HG03354 (cell line): ENCODE results near the gene SLC23A2.

Source experiments
- ATAC-seq: cut with Tn5 transposase; IDR thresholded peaks from one replicate; pipeline ENCODE4 v1.9.1; 2021; ENCODE audit warnings: mild to moderate bottlenecking; ENCODE audit not compliant: unreplicated experiment, poor library complexity, severe bottlenecking

Gene SLC23A2

DNA sequence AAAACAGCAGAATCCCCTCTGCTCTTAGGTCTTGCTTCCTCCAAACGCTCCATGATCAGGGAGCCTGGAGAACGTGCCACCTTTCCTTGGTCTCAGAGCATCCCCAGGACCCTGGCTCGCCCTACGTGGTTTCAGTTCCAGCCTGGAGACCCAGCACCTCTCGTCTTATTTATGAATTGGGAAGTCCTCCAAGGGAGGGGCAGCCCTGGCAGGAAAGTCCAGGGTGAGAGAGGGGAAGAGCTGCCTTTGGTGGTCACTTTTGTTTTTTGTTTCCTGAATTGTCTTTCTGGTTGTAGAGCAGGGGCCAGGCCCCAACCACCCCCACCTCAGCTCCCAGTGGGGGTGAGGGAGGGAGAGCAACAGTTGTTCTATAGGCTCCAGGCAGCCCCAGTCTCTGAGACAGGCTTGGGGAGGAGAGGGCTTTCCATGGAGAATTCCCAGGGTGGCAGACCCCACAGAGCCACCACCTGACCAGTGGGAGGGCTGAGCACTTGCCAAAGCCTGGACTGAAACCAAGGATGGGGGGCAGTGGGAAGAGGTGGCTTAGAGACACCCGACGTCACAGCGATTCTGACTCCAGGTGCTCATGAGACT lies 190.8 kb downstream of the SLC23A2 start:
- ATAC-seq: no peak

DNA sequence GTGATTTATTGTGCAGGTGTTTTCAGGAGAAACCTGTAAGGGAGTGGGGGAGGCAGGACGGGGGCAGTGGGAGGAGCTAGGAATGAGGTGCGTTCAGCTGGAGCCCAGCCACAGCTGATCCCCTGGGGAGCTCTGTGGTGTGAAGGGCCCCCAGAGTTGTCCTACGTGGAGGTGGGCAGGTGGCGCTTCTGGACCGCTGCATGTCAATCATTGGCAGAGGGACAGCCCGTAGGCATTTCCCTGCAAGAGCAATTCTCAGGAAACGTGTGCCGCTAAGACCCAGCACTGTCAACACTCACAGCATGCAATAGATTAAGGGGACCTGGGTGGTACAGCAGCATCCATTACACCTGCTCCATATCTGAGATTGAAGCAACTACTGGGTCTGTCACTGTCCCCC lies 191.6 kb downstream of the SLC23A2 start:
- no peak for ATAC-seq

DNA sequence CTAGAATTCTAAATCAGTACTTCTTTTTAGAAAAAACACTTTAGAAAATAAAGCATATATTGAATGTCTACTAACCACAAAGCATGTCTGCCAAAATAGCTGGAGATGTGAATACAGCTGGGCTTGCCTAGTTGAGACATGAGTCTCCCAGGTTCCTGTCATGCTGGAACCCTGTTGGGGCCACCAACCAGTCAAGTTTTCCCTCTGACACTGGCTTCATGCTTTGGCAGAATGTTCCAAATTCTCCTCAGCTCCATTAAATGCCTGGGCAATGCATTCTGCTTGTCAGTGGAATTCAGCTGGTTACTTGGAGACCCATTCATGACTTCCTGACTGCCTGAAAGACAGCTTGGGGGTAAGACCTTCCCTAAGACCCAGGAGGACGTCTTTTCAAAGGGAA lies 192.4 kb downstream of the SLC23A2 start:
- no peak for ATAC-seq

DNA sequence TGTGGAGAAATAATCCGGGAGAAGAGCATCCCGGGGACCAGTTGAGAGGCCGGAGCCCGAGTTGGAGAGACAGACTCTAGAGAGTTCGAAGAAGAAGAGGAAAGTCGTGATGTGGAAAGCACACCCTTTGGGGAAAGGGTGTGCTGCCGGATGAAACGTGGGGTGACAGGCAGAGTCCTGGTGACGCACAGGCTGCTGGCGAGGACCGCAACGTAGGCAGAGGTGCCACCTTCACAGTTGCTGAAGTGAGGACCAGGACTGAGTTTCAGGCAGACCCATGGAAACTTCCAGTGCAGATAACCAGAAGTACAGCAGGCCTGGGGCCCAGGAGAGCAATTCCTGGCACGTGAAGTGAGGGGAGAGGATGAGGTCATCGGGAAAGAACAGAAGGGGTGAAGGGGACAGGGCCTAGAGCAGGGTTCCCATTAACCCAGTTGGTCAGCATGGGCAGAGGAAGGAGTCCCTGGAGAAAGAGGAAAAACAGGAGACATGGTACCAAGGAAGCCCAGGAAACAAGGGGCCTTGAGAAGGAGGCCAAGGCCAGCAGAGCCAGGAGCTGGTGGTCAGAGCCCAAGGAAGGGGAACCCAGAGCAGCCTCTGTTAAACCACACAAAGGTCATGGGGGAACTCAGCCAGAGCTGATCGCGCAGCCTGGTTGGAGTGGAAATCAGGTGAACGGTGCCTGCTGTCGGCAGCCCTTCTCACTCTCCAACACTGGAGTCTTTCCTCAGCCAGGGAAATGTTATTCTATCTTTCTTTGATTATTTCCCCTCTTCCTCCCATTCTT lies 195.5 kb downstream of the SLC23A2 start:
- ATAC-seq: no peak

DNA sequence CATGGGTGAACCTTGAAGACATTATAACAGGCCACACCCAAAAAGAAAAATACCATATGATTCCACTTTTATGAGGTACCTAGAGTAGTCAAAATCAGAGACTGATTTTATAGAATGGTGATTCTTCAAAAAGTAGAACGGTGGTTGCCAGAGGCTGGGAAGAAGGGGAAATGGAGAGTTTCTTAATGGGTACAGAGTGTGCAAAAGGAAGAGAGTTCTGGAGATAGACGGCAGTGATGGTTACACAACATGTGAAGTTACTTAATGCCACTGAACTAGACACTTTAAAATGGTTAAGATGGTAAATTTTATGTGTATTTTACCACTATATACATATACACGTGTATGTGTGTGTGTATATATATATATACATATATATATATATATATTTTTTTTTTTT lies 198.8 kb downstream of the SLC23A2 start:
- no peak for ATAC-seq
